Activated CD4-positive, alpha-beta T cell treated with anti-CD3 and anti-CD28 coated beads for 4 hours (primary cell): Measurements from ENCODE around the gene DNAJC27.
A peak's percentile ranks its signal among the peaks of the same experiment; 100 is the strongest.
"Not testable (repeated sequence)": the region's sequence is repeated elsewhere in the genome, so short reads cannot be mapped to it uniquely, and the experiment has no call there.

Source experiments
- DNase-seq, 2 donors: peaks; one replicate each; pipeline ENCODE4 v3.0.0-alpha.2; 2020

The DNAJC27 gene

DNA sequence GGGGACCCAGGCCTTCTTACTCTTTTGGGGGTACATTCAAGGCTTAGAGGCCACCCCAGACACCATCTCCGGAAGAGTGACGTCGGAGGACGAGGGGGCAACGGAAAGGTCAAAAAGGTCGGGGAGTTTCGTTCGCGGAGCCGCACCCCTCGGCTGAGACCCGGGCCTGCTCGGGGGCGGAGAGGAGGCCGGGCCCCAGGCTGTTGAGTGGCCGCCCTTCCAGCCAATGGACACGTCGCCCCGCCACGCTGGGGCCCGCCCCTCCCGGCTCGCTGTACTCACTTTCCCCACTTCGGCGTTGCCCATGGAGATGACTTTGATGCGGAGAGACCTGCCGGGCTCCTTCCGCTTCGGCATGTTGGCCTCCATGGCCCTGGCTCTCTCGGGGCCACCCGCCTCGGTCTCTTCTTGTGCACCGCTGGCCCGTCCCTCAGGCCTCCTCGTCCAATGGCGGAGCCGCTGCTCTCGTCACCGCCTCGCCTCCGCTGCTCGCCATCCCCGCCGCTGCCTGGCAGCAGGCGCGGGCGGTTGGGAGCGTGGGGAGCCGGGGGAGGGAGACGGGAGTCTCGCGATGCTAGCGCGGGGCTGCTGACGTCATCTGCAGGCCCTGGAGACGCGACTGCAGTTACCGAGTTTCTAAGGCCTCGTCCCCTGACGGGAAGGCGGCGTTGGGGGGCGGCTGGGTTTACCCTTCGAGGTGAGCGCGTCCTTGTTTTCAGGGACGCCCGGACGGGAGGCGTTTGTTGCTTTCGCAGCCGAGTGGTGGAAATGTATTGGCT lies at the start of gene DNAJC27:
TSS of gene DNAJC27 (minus strand) at position 420 of the 779 bp plus-strand sequence. CDS start at position 369, 51 bp downstream.
- DNase-seq, result peak; percentile 97 to 98

DNA sequence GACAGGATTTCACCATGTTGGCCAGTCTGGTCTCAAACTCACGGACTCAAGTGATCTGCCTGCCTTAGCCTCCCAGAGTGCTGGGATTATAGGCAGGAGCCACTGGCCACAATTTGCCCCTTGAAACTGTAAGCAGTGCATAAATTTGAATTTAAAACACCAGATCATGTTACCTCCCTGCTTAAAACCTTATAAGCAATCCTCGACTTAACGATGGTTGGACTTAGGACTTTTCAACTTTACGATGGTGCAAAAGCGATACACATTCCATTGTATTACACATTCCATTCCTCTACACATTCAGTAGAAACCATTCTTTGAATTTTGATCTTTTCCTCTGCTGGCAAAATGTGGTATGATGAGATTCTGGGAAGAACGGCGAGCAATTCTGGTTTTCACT lies 46.9 kb upstream of the DNAJC27 start:
- no peak for DNase-seq

DNA sequence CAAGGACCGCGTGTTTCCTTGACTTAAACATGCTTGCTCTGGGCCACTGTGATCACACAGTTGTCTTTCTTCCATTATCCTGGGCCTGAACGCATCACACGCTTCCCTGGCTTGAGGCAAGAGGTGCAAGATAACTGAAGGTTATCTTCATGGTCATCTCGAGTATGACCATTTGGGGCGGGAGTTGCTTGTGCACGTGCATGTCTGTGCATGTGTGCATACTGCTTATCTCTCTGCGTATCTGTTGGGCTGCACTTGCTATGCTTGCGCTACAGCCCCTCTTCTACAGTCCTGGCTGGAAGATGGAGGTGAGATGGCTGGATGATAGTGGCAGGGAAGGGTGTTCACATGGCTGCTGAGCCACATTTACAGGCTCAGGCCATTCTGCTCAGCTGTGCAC lies 42.9 kb upstream of the DNAJC27 start:
- DNase-seq, result no peak

DNA sequence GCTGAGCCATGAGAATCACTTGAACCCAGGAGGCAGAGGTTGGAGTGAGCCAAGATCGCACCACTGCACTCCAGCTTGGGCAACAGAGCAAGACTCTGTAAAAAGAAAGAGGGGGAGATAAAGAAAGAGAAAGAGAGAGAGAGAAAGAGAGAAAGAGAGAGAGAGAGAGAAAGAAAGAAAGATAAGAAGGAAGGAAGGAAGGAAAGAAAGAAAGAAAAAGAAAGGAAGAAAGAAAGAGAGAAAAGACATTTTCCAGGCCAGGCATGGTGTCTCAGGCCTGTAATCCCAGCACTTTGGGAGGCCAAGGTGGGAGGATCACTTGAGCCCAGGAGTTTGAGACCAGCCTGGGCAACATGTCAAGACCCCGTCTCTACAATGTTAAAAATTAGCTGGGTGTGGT lies 39.6 kb upstream of the DNAJC27 start:
- not testable (repeated sequence) for DNase-seq

DNA sequence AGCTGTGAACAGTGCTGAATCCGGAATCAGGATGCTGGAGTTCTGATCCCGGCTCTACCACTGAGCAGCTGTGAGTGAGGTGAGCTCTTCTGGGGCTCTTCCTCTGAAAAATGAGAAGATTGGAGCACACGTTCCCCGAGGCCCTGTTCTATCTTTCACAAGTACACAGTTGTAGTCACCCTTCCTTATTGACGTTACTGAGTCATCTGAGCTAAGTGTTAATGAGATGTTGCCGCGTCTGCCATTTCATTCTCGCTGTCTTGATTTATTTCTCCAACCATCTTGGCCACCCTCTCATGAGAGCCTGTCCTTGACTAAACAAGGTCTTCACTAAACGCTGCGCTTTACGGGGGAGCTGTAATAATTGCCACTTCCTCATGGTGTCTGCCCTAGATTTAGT lies 38.2 kb upstream of the DNAJC27 start:
- DNase-seq, result no peak

DNA sequence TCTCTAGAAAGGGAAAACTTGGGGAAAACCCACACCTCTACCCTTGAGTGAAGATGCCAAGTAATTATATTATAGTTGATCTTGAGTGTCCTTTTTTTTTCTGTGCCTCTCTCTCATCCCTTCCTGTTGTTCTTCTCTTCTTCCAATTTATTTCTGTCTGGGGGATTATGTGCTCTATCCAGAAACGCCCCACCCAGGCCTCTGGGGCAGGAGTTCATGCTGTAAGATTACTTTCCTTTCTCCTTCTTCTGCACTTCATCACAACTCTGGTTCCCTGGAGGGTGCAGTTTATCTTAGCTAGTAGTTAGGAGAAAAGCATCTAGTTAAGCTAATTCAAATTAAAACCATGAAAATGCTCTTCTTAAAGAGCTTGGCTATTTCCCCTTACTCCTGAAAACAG lies 30.3 kb upstream of the DNAJC27 start:
- DNase-seq, result no peak

DNA sequence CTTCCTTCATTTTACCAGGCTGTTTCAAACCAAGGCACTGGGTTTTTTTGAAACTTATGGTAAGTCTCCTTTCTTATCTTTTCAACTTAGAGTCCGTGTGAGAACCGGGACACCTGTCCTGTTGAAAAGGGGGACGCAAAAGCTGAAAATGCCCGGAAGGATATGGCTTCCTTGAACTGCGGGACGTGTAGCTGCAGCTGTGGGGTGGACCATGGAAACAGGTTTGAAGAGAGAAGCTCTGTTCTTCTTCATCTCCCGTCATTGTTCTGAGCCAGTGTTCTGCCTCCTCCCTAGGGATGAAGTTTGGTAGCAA lies 29.5 kb upstream of the DNAJC27 start:
- no peak for DNase-seq

DNA sequence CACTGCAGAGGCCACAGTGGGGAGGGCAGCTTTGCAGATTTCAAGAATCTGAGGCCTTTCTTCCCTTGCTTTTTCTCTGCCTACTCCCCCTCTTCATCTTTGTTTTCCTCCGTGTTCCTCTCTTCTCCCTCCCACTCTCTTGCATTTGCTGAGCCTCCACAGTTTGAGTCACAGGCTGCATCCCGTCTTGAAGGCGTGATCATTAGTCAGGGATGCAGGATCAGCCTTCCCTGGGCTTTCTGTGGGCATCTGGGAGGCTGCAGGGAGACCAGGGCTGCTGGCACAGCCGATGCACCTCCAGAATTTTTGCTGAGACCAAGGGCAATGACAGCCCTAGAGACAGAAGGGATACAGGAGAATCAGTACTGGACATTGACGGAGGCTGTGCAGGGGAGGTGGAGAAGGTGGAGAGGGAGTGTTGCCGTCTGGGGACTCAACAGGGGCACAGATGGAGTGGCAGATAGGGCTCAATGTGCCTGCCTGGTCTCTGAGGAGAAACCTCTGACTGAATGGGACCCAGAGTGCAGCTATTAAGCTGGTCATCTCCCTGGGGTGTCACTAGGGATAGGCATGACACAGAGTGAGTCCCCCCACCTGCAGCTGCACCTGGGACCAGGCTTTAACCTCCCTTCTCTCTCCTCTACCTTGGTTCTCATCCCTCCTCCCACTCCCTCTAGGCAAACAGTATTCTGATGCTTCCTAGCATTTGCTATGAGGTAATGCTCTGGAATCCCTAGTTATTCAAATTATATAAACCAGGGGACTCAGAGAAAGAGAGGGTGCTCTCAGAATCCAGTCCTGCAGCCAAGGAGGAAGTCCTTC lies 29.0 kb upstream of the DNAJC27 start:
- DNase-seq, result no peak

DNA sequence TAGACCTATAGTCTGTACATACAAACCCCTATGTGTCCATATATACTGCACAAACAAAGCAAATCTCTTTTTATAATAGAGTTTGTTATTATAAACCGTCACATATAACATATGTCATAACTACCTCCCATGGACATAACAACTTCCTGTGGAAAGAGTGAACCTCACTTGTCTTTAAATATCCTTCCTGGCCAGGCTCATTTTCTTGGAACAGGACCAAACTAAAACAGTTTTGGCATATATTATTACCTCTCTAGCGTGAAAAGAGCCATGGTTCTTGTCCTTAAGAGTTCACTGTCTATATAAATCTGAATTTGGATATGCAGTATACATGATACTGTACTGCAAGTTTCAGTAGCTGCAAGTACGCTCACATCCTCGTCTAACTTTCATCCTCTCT lies 28.3 kb upstream of the DNAJC27 start:
- no peak for DNase-seq

DNA sequence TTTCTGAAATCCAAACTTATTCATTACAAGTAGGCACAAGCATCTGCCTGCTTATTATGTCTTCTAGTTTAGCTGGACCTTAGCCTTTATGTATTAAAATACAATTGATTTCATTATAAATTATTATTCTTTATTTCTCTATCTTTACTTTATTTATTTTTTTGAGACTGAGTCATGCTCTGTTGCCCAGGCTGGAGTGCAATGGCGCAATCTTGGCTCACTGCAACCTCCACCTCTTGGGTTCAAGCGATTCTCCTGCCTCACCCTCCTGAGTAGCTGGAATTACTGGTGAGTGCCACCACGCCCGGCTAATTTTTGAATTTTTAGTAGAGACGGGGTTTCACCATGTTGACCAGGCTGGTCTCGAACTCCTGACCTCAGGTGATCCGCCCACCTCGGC lies 27.3 kb upstream of the DNAJC27 start:
- not testable (repeated sequence) for DNase-seq

DNA sequence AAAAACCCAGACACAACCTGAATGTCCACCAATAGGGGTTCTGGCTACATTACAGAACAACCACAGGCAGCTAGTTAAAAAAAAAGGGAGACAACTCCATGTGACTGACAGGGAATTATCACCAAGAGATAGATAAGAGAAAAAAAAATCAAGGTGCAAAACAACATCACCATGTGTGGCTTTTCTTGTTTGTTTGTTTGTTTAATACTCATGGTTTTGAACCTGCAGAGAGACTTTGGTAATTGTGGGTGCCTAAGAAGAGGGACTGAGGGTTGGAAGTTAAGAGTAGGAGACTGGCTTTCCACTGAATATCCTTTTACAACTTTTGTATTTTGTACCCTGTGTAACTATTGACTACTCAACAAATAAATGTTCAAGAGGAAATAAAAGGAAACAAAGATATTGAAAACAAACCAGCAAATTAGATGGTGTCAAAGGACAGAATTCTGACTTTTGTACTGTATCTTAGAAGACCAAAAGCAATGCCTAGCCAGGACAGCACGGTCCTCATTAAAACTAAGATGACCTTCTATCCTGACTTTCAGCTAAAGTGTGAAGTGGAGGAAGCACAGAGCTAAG lies 22.5 kb upstream of the DNAJC27 start:
- DNase-seq, result no peak

DNA sequence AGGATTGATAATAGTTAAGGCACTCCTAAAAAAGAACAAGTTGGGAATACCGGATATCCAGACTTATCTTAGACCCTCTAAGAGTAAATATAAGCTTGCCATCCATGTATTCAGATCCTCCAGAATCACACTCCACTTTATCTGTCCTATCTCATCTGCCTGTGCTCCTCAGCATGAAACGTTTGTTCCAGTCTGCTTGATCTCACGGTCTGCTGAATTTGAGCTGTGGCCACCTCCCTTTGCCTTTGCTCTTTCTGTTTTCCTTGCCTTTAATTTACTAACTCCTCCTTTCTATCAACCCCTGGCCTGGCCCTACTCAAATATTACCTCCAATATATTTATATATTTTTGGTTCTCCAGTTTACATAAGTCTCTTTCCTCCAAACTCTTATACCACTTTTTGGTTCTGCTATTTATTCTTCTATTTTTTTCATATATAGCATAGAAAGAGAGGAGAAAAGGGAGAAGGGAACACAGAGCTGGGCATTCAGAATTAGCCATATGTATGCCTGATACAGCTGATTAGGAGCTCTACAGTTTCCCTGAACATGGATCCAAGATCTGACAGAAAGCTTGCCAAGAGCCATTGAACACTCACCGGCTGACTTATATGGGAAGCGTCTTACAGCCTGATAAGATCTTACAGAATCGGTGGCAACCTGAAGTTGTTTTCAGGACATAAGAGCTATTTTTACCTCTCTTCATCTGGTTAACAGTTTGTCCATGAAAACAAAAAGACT lies 21.8 kb upstream of the DNAJC27 start:
- DNase-seq, result no peak

DNA sequence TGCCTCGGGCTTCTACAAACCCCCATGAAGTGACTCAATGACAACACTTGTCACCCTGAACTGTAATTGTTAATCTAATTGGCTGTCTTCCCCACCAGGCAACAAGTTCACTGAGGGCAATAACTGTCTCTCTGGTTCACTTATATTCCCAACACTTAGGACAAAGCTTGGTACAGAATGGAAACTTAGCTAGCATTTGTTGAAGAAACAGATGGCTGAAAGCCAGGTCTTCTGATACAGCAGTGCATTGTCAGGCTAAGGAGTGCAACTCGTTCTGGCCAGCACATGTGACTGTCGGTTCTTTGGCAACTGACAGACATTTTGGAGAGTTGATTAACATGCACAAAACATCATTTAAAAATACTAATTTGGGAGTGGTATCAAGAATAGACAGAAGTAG lies 14.6 kb upstream of the DNAJC27 start:
- no peak for DNase-seq

DNA sequence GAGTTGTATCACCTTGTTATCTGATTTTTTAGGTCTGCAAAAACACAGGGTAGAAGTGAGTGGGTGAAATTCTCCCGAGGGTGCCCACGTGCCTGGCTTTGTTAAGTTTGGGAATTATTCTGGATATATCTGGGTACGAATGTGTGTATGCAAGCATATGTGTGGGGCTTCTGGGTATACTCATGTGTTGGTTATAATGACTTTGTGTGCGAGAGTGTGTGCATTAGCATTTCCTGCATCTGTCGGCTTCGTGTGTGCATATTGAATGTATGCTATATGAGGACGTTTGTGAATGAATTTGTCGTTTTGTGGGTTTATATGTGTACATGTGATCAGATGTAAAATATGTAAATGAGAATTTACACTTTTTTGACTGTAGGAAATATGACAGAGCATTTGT lies 13.8 kb upstream of the DNAJC27 start:
- DNase-seq, result no peak

DNA sequence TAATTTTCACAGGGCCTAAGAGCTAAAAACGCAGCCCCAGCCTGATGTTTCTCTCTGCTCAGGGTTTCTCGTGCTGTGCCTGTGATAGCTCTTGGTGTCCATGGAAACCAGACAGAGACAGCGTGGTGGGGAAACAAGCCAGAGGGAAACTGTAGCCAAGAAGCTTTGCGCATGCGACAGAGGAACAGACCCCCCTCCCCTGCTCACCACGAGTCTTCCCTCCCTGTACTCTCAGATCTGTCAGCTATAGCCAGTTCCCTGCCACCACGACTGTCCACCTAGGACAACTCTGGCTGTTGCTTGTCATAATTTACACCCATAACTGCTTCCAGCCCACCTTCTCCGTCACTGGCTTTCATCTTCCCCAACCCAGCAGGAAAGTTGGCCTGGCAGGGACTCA lies 13.2 kb upstream of the DNAJC27 start:
- no peak for DNase-seq

DNA sequence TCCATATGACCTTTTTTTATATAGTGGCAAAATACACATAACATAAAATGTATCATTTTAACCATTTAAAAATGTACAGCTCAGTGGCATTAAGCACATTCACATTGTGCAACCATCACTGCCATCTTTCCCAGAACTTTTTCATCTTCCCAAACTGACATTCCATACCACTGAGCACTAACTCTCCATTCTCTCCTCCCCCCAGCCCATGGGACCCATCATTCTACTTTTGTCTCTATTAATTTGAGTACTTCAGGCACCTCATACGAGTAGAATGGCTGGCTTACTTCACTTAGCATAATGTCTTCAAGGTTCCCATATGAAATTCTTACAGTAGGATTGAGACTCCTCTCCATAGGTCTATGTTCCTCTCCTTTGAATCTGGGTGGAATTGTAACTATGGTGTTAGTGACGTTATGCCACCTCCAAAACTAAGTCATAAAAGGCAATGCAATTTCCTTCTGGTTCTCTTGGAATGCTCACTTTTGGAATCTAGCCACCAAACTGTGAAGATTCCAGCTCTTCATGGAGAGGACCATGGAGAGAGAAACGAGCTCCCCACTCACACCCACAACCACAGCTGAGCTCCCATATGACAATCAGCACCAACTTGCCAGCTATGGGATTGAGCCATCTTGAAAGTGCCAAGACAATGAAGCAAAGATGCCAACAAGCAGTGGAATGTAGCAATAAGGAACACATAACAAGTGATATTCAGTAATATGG lies 9.8 kb upstream of the DNAJC27 start:
- no peak for DNase-seq

DNA sequence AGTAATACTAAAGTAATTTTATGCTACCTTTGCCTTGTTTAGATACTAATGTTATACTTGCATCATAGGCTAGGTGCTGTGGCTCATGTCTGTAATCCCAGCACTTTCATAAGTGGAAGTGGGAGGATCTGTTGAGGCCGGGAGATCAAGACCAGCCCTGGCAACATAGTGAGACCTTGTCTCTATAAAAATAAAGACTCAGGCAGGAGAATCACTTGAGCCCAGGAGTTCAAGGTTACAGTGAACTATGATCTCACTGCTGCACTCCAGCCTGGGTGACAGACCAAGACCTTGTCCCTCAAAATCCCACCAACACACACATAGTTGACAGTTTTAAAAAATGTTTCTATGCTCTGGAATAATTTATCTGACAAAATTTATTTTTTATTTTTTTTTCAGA lies 6.9 kb upstream of the DNAJC27 start:
- no peak for DNase-seq

DNA sequence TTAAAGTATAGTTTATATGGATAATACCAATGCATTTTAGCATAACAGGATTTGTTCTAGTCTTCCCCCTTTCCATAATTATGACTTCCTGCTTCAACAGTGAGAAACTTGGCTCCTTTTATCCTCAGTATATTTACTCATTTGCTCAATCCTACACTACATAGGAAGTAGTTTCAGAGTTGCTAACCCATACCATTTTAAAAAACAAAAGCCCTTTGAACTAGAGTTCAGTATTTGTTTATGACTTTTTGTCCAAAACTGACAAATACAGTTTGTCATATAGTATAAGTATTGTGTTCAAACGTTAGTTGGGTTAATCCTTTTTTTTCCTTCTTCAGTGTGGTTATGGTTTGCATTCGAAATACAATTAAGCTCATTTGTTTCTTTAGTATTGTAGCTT lies 5.9 kb upstream of the DNAJC27 start:
- no peak for DNase-seq

DNA sequence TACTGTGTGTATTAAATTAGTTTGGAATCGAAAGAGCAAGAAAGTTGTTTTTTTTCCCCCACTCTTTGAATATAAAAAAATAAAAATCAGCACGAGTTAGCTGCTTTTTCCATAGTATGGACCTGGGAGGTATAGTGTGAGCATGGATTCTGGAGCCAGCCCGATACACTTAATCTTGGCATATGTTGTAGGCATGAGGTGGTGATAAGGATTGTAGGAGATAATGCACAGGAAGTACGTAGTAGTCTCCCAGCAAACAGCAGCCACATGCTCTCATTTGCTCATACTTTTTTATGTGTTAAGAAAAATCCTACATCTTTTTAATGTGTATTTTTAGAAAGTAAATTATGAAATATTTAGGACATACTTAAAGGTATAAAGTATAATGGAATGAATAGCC lies 2.1 kb upstream of the DNAJC27 start:
- DNase-seq, result no peak

DNA sequence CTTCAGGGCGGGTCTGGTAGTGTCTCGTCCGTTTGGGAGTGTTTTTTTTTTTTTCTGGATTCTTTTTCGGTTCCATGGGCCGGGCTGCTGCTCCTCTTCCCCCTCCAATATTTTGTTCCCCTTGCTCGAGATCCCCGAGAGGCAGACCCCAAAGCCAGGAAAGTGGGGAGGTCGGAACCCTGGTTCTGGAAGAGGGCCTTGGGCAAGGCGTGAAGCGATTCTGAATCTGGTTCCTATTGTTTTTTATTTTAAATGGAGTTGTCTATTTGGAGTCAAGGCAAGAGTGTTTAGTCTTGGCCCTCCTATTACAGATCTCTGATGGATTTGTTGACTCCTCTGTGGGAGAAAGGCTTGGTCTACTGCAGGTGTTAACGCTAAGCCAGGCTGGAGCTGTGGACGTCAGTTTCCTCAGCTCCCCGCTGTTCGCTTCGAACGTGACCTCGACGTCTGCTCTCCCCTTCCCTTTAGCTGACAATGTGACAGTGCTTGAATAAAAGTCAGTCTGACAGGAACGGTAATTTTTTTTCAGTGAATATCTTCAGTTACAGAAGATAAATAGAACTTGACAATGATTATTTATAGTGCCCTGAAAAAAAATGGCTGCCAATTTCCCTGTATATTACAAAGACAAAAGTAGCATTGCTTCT lies 683 bp upstream of the DNAJC27 start:
- peak; percentile 23 to 31 for DNase-seq

DNA sequence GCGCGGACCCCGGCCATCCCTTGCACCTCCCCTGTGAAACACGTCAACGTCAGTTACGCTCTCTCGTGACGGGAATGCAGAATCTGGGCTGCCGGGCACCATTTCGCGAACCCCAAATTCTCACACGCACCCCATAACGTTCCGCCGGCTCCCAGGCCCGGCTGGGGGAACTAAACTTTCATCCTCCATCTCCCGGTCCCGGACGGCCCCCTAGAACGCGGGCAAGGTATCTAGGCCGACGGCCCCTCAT lies 544 bp downstream of the DNAJC27 start:
- DNase-seq, result no peak

DNA sequence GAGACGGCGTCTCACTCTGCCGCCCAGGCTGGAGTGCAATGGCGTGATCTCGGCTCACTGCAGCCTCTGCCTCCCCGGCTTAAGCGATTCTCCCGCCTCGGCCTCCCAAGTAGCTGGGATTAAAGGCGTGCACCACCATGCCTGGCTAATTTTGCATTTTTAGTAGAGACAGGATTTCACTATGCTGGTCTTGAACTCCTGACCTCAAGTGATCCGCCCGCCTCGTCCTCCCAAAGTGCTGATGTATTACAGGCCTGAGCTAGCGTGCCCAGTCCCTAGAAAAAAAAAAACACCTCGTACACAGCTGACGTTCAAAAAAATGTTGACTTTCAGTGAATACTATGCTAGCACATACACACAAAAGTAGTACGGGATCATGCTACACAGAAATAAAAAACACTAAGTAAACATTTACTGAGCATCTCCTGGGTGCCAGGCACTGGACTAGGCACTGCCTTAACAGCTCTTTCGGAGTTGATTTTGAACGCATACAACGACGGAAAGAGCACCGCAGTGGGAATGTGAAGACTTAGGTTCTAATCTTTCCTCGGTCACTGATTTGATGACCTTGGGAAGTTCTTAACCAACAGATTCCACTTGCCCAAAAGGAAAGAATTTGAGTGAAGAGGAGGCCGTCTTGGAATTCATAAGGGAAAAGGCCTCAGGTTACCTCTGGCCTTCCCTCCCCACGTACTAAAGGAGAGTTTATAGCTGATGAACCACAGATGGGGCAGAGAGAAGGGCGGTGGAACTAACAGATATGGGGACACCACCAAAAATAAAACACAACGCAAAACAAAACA lies 1.1 kb downstream of the DNAJC27 start:
- DNase-seq, result peak in 1 of 2 donors; percentile 28
